Measurements from ENCODE around the gene AKT3. TPM values are rescaled to one million over a fixed set of nuclear protein-coding genes. Genes with fewer than 3 reads are reported as not detected.

AKT3 gene
- total RNA-seq, 1 experiment from 2014 or later: 26.7 TPM

DNA sequence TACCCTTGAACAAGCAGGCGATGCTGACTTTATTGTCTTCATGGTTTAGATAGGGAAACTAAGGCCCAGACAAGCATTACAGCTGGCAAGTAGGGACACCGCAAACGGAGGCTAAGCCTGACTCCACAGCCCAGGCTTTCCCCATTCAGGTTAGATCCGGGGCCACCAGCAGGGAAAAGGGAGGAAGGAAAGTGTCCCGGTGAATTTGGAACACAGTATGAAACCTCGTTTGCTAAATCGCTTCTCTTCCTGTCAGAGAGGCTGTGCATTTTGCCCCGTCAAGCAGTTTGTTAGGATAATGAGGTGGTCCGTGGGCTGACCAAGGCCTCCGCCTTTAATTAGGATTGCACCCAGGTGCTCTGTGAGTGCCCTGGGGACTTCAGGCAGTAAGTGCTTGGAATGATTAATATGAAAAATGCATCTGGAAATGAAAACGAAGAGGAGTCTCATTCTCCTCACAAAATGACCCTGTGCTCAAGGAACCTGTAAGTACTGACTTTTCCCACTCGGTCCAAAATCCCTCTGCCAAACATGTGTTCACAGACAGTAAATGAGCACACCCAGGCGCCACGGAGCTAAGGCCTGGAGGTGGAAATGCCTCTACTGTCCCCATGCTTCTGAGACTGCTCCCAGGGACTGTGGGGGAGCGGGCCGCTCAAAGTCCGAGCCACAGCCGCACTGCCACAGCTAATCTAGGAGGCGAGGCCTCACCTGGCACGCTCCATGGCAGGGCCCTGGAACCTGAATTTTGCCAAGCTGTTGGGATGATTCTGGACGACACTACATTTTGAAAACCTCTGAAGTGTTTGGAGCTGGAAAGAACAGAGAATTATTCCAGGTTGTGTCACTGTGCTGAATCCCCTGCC, 360.1 kb downstream of the AKT3 start:
- DNase-seq (ENCODE audit: low read depth): no peak

DNA sequence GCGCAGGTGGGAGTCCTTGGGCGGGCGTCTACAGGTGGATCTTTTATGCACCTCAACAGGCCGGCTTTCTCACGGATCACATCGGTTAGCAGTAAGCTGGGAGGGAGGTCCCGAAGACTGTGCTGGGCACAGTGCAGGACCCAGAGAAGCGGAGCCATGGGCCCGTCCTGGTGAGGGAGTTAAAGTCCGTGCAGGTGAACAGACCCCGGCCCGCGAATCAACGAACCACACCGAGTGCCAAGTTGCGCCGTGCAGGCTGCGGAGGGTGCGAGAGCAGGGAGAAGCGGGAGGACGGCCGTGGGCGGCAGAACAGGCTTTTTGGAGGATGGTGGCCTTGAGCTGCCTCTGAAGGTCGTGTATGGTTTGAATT, 360.9 kb downstream of the AKT3 start:
- DNase-seq (ENCODE audit: low read depth): no peak

DNA sequence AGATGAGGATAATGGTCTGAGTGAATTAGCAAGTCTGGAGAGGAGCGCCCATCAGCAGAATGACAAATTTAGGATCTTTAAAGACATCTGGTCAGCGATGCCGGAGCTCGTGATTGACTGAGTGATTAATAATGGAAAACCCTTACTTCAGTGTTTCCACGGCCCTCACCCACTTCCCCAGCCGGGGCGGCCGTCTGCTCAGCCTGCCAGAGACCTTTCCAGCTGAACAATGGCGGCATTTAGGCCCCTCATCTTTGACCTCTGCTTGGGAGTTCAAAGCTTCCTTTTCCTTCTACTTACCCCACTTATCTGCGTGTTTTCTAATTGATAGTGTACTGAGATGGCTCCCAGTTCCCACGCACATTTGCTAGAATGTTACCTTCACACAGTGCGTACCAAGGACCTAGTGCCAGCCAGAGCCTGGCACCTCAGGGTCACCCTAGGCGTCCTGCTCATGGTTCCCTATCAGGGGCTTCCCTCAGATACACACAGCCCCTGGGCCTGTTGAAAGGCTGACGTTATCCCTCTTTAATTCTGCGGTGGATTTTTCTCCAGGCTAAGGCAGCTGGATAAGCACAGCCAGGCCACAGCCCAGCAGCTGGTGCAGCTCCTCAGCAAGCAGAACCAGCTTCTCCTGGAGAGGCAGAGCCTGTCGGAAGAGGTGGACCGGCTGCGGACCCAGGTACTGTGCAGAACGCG, 361.4 kb downstream of the AKT3 start:
- no peak for DNase-seq (ENCODE audit: low read depth)

DNA sequence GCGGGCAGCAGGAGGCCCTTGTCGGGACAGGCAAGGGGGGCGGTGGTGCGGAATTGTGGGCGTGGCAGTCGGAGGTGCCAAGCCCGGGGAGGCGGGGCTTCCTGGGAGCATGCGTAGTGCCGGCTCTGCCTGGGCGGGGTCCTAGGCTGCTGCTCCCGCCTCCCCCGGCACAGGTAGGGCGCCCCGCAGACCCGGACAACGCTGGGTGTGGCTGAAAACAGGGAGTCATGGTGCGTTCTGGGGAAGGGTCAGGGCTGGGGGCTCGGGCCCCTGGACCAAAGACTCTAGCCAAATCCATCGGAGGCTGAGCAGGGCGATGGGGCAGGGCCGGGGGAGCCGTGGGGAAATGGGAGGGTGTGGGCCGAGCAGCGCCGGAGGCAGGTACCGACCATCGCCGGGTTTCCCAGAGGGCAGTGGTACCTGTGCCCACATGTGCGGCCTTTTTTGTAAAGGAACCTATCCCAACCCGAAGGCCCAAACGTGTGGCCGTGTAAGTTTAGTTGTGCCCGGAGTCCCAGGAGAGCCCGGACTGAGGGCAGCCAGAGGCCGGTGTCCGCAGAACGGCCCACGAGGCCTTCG, 362.3 kb downstream of the AKT3 start:
- DNase-seq (ENCODE audit: low read depth): no peak

DNA sequence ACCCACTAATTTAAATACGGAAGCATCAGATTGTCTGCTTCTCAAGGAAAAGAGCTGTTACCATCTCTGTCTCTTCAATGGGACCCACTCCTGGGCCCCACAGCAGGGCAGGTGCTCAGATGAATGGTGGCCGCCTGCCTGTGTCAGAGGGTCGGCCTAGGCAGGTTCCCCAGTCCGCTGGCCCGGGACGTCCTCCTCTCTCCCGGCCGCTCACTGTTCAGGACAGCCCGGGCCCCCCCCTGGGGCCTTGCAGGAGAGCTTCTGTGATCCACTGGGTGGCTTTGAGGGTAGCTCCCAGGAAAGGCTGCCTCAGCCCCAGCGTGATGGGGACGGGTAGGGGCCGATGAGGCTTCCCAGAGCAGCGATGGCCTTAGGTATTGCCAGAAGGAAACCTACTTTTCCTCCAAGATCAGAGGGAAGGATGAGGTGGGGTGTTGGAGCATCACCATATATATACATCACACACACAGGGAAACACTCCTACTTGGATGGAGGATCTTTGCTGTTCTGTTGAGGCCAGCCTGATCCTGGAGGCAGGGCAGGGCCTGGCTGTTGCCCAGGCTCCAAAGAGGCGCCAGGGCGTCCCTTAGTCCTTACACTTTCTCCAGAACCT, 362.9 kb downstream of the AKT3 start:
- no peak for DNase-seq (ENCODE audit: low read depth)

DNA sequence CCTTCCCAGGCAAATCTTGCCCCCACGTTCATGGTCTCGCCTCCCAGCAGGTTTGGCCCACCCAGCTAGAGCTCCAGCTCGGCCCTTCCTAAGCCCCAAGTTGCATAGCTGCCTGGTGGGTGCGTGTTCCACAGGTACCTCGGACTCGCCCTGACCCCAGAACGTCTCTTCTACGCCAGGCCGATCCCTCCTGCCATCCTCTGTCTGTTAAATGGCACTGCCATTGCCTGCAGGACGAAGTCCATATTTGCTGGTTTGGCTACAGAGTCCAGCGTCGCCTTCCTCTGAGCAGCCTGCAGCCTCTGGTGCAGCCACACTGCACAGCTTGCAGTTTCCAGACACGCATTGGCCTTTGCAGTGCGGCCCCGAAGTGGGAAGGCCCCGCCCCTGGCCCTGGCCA, 366.1 kb downstream of the AKT3 start:
- DNase-seq (ENCODE audit: low read depth): no peak

DNA sequence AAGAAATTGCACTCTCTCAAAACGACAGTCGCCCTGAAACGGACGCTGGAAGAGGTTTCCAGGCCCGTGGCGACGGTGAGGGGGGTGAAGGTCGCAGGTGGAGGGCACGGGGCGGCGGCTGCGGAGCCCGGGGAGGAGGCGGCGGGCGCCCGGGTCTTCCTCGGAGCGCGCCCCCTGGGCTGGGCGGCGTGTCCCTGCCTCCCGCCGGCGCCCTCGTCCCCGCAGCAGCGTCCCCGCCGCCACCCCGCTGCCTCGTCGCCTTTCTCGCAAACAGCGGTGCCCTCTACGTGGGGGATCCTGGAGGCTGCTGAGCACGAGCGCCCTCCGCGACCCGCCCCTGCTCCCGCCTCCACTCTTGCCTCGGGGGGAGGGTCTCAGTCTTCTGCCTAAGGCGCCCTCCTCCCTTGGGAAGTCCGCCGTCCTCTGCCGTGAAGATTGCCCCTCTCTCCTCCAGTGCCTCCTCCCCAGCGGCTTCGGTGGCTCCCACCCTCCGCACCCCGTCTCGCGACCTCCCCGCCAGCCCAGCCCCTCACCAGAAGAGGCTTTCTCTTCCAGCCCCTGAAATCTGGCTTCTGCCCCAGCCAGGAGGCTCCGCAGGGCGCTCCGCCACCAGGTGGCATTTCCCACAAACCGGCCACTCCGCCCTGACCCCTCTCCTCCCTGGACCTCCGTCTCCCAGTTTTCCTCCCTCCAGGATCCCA, 366.8 kb downstream of the AKT3 start:
- DNase-seq (ENCODE audit: low read depth): no peak

DNA sequence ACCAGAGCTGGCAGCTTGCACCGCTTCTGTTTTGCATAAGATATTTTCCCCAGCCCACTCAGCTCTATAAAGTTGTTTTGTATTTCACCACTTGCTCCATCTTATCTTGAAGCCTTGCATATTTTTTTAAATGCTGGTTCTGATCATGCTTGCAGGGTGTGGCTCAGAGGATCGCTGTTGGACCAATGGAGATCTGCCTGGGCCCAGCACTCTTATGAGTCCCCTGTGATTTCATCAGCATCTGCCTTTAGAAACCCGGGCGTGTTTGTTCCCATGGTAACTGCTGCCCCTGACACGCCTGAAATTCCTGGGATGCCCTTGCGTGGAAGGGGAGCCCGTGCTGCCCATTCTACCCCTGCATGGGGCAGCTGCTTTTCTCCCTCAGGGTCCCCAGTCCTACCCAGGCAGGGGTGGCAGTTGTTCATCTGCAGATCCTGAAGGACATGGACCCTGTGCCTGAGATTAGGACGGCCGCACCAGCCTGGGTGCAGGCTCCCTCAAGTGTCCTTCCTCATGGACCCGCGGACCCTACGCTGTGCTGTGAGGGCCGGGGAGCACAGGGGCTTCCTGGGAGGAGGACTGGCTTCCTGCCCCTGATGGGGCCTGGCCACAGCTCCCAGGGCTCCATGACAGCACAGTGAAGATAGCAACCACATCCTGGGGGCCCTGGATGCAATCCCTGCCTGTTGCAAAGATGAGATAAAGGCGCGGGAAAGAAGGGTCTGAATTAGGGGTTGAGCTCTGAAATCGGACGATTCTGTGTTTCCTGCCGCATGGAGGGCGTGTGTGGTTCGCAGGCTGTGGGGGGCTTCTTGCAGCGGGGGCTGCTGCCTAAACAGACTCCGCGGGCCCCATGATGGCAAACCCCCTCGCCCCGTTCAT, 367.7 kb downstream of the AKT3 start:
- no peak for DNase-seq (ENCODE audit: low read depth)

DNA sequence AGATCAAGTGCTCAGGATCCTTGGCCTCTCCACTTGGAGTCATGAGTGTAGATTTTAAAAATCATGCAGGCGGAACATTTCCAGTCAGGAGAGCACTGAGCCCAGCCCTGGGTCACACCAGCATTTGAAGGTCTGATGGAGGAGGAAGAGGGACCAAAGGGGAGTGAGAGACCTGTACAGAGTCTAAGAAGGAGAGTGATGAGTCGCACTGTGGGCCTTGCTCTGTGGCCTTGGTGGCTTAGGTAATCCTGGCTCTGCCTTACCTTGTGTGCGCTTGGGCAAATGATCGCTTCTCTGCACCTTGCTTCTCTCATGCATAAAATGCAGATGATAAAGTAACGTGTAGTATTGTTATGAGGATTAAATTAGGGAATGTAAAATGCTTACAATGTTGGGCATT, 368.9 kb downstream of the AKT3 start:
- DNase-seq (ENCODE audit: low read depth): no peak

DNA sequence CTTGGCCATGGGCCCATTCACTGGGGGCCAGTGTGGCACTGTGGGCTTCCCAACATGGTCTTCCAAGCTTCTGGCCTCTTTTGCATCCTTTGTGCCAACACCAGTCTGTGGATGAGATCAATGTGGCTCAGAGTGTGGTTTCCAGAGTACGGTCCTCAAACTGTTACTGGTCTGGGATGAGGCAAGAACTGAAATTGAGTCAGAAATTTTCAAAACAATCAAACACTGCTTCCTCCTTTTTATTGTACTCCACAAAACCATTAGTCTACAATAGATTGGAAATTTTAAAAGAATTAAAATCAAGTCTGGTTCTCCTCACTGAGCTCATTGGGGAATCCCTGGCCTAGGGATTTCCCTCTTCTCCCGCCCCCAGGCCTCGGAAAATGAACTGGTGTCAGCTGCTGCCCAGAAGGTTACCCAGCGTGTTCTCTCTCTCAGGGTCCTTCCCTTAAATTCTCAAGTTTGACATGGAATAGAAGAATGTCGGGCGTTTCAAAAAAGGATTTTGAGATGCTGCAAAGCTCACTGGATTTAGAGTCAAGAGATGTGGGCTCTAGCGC, 372.2 kb downstream of the AKT3 start:
- DNase-seq (ENCODE audit: low read depth): no peak

DNA sequence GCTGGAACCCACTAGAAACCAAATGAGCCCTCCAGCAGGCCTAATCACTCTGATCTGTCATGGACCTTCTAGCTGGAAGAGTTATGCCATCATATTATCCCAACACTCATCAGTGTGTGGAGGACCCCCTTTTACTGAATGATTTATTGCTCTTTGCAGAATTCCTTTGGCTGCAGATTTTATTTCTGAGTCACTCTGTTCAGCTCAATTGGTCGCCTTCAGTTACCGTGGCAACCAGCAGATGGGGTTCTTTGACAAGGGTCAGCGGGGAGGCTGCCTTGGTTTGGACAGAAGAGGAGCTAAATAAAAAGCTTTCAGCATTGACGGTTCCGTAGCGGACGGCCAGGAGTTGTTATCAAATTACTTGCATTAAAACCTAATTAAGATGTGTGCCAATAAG, 374.1 kb downstream of the AKT3 start:
- peak; percentile 61 for DNase-seq (ENCODE audit: low read depth)

DNA sequence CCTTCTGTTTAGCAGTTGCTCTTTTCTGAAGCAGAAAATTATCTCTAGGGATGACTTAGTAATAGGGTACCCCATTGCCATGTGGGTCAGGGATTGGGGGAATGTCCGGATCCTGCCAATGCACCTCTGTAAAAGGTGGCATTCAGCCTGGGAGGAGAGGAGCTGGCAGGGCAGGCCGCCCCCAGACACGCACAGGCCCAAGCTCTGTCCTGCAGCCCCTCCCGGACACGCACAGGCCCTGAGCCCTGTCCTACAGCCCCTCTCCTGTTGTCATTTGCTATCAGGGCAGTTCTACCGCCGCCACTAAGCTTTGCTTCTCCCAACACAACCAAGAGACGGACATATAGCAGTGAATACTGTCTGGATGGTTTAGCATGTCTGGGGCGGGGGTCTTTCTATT, 375.1 kb downstream of the AKT3 start:
- DNase-seq (ENCODE audit: low read depth): no peak

DNA sequence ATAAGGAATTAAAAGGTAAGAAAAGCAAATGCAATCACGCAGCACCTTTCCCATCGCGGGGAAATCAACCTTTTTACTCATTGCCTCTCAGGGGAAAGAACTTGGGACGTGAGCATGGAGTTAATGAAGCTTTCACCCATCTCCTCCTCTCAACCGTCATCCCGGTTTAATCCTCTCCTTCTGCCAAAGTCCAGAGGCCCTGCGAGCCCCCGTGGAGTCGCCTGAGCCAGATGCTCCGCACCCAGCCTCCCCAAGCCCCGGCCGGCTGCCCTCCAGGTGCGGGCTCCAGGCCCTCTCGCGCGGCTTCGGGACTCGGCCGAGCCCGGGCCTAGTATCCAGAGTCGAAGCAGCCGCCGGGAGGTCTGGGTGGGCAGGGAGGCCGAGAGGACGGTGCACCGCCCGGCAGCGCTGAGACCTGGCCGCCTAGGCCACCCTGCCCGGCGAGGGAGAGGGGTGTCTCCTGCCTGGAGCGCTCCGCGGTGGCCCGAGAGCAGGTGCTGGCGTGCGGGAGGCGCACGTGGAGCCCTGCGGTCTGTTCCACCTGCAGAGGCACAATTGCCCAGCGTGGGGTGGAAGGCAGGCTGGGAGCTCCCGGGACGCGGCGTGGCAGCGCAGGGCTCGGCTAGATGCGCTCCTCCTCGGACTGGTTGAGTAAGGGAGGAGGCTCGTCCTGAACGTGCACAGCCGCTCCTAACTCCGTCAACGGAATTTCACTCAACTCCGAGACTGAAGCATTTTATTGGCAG, 375.7 kb downstream of the AKT3 start:
- no peak for DNase-seq (ENCODE audit: low read depth)

DNA sequence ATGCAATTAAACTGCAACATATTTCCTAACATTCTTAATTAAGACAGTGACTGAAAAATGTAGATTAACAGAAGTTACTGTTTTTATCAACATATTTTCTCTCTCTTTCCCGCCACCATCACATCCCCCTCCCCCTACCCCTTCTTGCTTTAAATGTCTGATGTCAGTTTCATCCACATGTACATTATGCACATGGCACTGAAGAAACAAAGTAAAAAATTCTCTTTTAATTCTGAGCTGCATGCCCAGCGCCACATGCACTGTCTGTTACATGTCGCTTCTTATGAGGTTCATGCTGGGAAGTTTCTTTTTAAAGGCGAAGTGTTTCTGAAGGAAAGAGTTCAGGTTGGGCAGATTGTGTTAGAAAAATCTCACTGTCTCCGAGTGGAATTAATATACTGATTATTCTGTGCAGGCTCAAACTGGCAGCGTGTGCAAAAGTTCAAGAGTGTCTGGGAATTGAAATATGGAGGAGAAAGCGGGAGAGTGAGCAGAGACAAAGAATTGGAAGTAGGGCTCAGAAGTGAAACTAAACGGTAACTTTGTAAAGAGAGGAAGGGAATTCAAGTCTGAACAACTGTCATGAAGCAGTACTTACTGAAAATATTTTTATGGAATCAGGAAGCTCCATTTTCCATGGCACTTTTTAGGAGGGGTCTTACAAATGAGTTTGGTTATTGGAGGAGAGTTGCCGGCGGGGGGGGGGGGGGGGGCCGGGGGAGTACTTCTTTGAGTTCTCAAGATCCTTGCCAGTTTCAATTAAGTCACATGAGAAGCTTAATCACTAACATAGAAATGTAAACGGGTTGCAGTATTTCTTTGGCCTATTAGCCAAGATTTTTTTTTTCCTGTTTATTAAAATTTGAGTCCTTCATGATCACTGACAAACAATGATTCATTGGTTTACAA, 376.6 kb downstream of the AKT3 start:
- DNase-seq (ENCODE audit: low read depth): peak; percentile 51

DNA sequence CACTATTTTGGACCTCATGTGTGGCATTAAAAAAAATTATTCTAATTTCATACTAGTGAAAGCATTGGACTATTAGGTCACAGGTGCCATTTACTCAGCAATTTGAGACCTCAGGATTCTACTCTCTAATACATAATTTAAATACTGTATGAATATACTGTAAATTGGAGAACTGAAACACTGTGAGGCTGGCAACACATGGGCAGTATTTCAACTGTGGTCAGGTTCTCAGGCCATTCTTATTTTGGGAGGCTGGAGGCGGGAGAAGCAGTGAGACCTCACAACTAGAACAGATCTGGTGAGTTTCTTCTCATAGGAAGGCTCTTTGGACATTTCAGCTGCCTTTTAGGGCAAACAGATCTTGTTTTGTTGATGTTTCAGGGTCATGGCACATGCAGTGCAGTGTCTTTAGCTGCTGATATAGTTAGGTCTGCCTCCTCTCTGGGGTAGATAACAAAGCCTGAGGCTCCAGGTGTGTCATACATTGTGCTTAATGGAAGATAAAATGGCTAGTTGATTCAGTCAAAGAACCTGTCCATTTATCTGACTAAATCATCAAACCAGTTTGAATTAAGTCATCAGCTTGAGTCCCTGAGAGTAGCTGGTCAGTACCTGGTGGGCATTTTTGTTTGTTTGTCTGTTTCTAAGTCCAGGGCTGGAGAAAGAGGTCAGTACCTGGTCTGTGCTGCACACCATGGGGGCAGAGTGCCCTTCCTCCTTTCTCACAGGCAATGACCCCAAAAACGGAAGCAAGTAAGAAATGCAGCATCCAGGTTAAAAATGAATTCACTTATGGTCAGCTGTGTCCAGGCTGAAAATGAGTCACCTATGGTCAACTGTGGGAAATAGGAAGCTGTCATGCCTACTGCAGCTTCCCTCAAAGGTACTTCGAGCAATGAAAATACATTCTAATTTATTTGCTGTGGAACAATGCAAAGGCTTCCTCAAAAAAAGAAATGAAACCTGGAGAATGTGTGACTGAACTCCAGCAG, 378.0 kb downstream of the AKT3 start:
- peak; percentile 53 for DNase-seq (ENCODE audit: low read depth)

DNA sequence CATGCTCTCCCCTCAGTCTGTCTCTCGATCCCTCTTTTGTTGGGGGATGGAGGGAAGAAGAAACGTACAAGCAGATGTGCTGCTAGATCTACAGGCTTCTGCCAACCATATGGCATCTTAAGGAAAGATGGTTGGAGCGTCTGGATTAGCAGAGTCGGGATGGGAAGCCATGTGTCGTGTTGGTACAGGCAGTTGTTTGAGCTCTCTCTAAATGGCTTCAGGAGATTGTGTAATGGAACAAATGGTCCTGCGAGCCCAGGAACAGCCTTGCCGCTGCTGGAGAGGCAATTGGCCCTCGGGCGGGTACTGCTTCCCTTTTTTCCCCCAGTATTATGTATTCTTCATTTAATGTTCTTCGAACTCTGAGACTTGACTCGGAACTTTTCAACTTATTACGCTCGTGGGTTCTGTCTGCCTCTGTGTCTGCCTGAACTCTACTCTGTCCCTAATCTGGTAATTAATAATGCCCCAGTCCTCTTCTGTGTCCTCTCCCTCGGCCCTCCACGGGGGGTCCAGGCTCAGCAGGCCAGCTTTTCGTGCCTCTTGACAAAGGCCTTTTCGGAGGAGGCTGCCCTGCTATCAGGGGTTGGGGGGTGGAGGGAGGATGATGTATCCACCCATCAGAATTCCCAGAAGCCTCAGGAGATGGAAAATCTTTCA, 378.9 kb downstream of the AKT3 start:
- no peak for DNase-seq (ENCODE audit: low read depth)

DNA sequence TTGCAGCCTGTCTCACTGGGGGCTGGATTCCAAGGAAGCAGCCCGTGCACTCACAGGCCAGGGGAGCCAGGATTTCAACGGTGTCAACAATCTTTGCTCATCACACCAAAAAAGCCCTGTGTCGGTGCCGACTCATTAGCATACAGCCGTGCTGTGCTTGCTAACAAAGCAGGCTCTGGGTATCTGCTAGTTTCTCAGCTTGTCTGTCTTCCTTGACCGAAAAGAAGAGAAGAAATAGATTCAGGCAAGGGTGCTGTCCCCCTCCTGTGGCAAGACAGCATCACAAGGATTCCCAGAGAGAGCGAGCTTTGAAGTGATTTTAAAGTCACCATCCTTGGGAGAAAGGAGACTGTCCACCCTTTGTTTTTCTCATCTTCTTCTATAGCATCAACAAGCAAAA, 379.5 kb downstream of the AKT3 start:
- no peak for DNase-seq (ENCODE audit: low read depth)

Measured in RPMI7951 (cell line).